Breast epithelium (tissue), 4 donors: ENCODE measurements around the gene STXBP5. TPM values are rescaled to one million over a fixed set of nuclear protein-coding genes. Genes with fewer than 3 reads are reported as not detected.

Experiments
- DNase-seq, 2 donors: peaks; one replicate each; pipeline ENCODE4 v3.0.0-alpha.2; 2019; ENCODE audit warnings: low spot score in 2 of 2
- H3K27ac ChIP-seq, 2 donors: fragments of 200-600 bp; sonication (generic) in 1 of 2; one replicate each; pipeline ENCODE4 v1.5.1; 2016 to 2019; ENCODE audit warnings: mild to moderate bottlenecking in 1 of 2
- H3K27me3 ChIP-seq, 2 donors: fragments of 200-600 bp; sonication (generic) in 1 of 2; one replicate each; pipeline versions ENCODE4 v1.5.1 to v1.6.0; 2017 to 2019; ENCODE audit warnings: control low read depth in 1 of 2, mild to moderate bottlenecking in 1 of 2
- H3K36me3 ChIP-seq: fragments of 200-600 bp; one replicate; pipeline ENCODE4 v1.5.1; 2019
- H3K4me1 ChIP-seq, 2 donors: fragments of 200-600 bp; sonication (generic); one replicate each; pipeline ENCODE4 v1.5.1; 2016 to 2019; ENCODE audit warnings: control low read depth in 1 of 2
- H3K4me3 ChIP-seq, 3 donors: fragments of 200-600 bp; sonication (generic); 1 replicate in 2 of 3; 2 replicates in 1 of 3; pipeline ENCODE4 v1.5.1; 2016 to 2019; ENCODE audit warnings: mild to moderate bottlenecking in 3 of 3, moderate library complexity in 2 of 3
- H3K9me3 ChIP-seq, 2 donors: fragments of 200-600 bp; sonication (generic) in 1 of 2; one replicate each; pipeline ENCODE4 v1.5.1; 2016 to 2019; ENCODE audit warnings: control low read depth in 1 of 2
- CTCF ChIP-seq, 3 donors: fragments of 450-650 bp; IDR thresholded peaks; one replicate each; pipeline ENCODE4 v1.5.1; 2016 to 2017; ENCODE audit warnings: antibody characterized with exemption in 3 of 3, mild to moderate bottlenecking in 3 of 3, moderate library complexity in 3 of 3
- POLR2A ChIP-seq: fragments of 450-650 bp; IDR thresholded peaks from one replicate; pipeline ENCODE4 v1.6.1; 2016; ENCODE audit warnings: antibody characterized with exemption, mild to moderate bottlenecking, moderate library complexity
- POLR2AphosphoS5 ChIP-seq, 3 donors: sonication (generic); formaldehyde crosslinking; IDR thresholded peaks; one replicate each; pipeline ENCODE4 v1.6.1; 2017; ENCODE audit warnings: antibody characterized with exemption in 3 of 3
- intact Hi-C: fragments of 100-400 bp; cut with DNase I; formaldehyde crosslinking; loops from one replicate; pipeline ENCODE4 v1.15.1; 2023; ENCODE audit warnings: low total_unique reads
- total RNA-seq, 3 donors: library from RNA; depleted of rRNA; stranded (reverse); fragments of >200 nt; gene quantifications; one replicate each; pipeline ENCODE4 v1.1.0, GENCODE V29; 2016

Gene STXBP5
- total RNA-seq, 3 donors from 2014 or later, result 21.3 to 43.6 (median 26.9) TPM

DNA sequence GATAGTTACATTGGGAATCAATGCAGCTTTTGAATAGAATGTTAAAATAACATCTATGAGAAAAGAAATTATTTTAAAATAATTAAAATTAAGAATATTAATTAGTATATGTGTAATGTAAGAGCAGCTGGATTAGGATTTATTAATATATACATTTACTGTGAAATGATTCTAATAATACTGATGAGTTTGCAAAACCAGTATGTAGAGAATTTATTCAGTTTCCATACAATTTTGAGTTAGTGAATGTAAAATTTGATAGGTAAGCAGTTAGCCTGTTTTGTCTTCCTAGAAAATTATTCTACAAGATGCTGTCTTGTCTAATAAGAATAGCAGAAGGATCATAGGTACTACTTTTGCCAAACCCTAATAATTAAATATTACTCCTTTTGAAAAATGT lies 70.6 kb downstream of the STXBP5 start:
- intact Hi-C loops, result no loop called here
- Histone ChIP-seq H3K27ac (no peak overlapping the region), H3K4me1 (no peaks in the 10 kb centered on the region), H3K9me3 (no peaks in the 10 kb centered on the region), H3K27me3 (no peaks in the 10 kb centered on the region), H3K36me3 (peaks cover 4% of the 10 kb centered on the region), H3K4me3 (no peak overlapping the region)
- no peak for DNase-seq
- TF ChIP-seq POLR2A (no peak), CTCF (IDR thresholded peaks at IDR 0.05) (no peak), POLR2AphosphoS5 (IDR thresholded peaks at IDR 0.05) (no peak)

DNA sequence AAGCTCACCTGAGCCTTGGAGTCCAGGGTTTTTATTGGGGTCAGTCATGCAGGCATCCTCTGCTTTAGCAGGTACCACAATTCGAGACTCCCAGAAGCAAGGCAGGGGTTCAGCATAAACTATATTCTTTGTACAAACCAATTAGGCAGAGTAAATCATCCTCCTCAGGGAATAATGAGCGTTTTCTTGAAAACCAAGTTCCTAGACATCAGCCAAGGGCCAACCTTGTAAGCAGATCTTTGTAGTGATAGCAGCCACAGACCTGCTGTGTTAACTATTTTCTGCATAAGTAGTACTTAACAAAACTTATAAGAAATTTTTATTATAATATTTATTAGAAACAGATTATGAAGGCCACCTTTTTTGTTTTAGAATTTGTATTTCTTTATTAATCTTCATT lies 74.7 kb downstream of the STXBP5 start:
- H3K4me3 ChIP-seq, result no peak overlapping the region
- H3K27ac ChIP-seq, result no peak overlapping the region
- TF ChIP-seq POLR2A, result no peak
- intact Hi-C loops, result no loop called here
- peaks cover 4% of the 10 kb centered on the region for H3K36me3 ChIP-seq
- DNase-seq, result no peak
- H3K9me3 ChIP-seq, result no peaks in the 10 kb centered on the region
- H3K27me3 ChIP-seq, result no peaks in the 10 kb centered on the region
- no peaks in the 10 kb centered on the region for H3K4me1 ChIP-seq

GRCh38 chr6:147279427-147279826 lies 75.2 kb downstream of the STXBP5 start:
- TF ChIP-seq POLR2AphosphoS5 (IDR thresholded peaks at IDR 0.05) (no peak), CTCF (IDR thresholded peaks at IDR 0.05) (no peak), POLR2A (no peak)
- intact Hi-C loops, result no loop called here
- H3K36me3 ChIP-seq, result peaks cover 4% of the 10 kb centered on the region
- no peaks in the 10 kb centered on the region for H3K4me1 ChIP-seq
- no peaks in the 10 kb centered on the region for H3K27me3 ChIP-seq
- no peak overlapping the region for H3K4me3 ChIP-seq
- H3K27ac ChIP-seq, result no peak overlapping the region
- no peak for DNase-seq
- H3K9me3 ChIP-seq, result no peaks in the 10 kb centered on the region

GRCh38 chr6:147281895-147282565 lies 77.8 kb downstream of the STXBP5 start:
- DNase-seq, result no peak
- Histone ChIP-seq H3K36me3 (no peaks in the 10 kb centered on the region), H3K27me3 (no peaks in the 10 kb centered on the region), H3K4me3 (no peak overlapping the region), H3K27ac (no peak overlapping the region), H3K4me1 (no peaks in the 10 kb centered on the region), H3K9me3 (no peaks in the 10 kb centered on the region)
- intact Hi-C loops, result no loop called here
- TF ChIP-seq POLR2AphosphoS5 (IDR thresholded peaks at IDR 0.05) (no peak), POLR2A (no peak), CTCF (IDR thresholded peaks at IDR 0.05) (no peak)

GRCh38 chr6:147282566-147282959 lies 78.3 kb downstream of the STXBP5 start:
- TF ChIP-seq POLR2AphosphoS5 (IDR thresholded peaks at IDR 0.05), result no peak
- no peak for TF ChIP-seq CTCF (IDR thresholded peaks at IDR 0.05)
- TF ChIP-seq POLR2A, result no peak
- no peak for DNase-seq
- Histone ChIP-seq H3K4me1 (no peaks in the 10 kb centered on the region), H3K27me3 (no peaks in the 10 kb centered on the region), H3K4me3 (no peak overlapping the region), H3K36me3 (no peaks in the 10 kb centered on the region), H3K27ac (no peak overlapping the region), H3K9me3 (no peaks in the 10 kb centered on the region)
- intact Hi-C loops, result no loop called here
